Lung microvascular endothelial cell (primary cell): ENCODE results near the gene AK5. TPM values are rescaled to one million over a fixed set of nuclear protein-coding genes. Genes with fewer than 3 reads are reported as not detected.

Source experiments
- DNase-seq, 2 donors: peaks; one replicate each; pipeline versions ENCODE4 v3.0.0 to v3.0.0-alpha.2; 2010; ENCODE audit warnings: low read depth in 2 of 2
- total RNA-seq: library from RNA; depleted of rRNA; stranded (reverse); fragments of >200 nt; gene quantifications from 2 replicates; pipeline ENCODE4 v1.2.1, GENCODE V29; 2014

AK5 gene
- total RNA-seq, 1 donor from 2014 or later = 21.2 TPM

GRCh38 chr1:77538956-77539518 is 257.2 kb downstream of the AK5 start:
- peak in 1 of 2 donors; percentile 40 for DNase-seq

GRCh38 chr1:77539519-77540142 is 257.8 kb downstream of the AK5 start:
- peak in 1 of 2 donors; percentile 14 for DNase-seq

GRCh38 chr1:77540501-77541161 is 258.8 kb downstream of the AK5 start:
- DNase-seq = no peak

GRCh38 chr1:77541162-77541545 is 259.3 kb downstream of the AK5 start:
- DNase-seq = no peak

GRCh38 chr1:77542813-77543420 is 261.1 kb downstream of the AK5 start:
- no peak for DNase-seq

- no peak for DNase-seq
Measured at GRCh38 chr1:77543822-77544448, 262.1 kb downstream of the AK5 start.

GRCh38 chr1:77544845-77545244 is 263.0 kb downstream of the AK5 start:
- DNase-seq = no peak

GRCh38 chr1:77545970-77546369 is 264.2 kb downstream of the AK5 start:
- DNase-seq = peak in 1 of 2 donors; percentile 11

GRCh38 chr1:77546890-77547289 is 265.1 kb downstream of the AK5 start:
- DNase-seq = no peak

- no peak for DNase-seq
Measured at GRCh38 chr1:77548285-77548684, 266.5 kb downstream of the AK5 start.

- DNase-seq = no peak
Measured at GRCh38 chr1:77550135-77550534, 268.3 kb downstream of the AK5 start.

- DNase-seq = no peak
Measured at GRCh38 chr1:77552626-77553025, 270.8 kb downstream of the AK5 start.

- peak in 1 of 2 donors; percentile 12 for DNase-seq
Measured at GRCh38 chr1:77553568-77554291, 271.9 kb downstream of the AK5 start.

- peak in 1 of 2 donors; percentile 52 for DNase-seq
Measured at GRCh38 chr1:77556045-77556444, 274.2 kb downstream of the AK5 start.

- DNase-seq = peak in 1 of 2 donors; percentile 25
Measured at GRCh38 chr1:77557053-77557452, 275.2 kb downstream of the AK5 start.

GRCh38 chr1:77558591-77559164 is 276.9 kb downstream of the AK5 start:
- DNase-seq = no peak

GRCh38 chr1:77560741-77561140 is 278.9 kb downstream of the AK5 start:
- DNase-seq = no peak

GRCh38 chr1:77562596-77563150 is 280.9 kb downstream of the AK5 start:
- DNase-seq = no peak

- no peak for DNase-seq
Measured at GRCh38 chr1:77565321-77565720, 283.5 kb downstream of the AK5 start.

- no peak for DNase-seq
Measured at GRCh38 chr1:77571642-77572041, 289.8 kb downstream of the AK5 start.

GRCh38 chr1:77579547-77579946 is 297.7 kb downstream of the AK5 start:
- DNase-seq = no peak
